CD4-positive, alpha-beta T cell treated with Interleukin-4 for 4 hours (primary cell): ENCODE results near the gene KBTBD2.
A peak's percentile ranks its signal among the peaks of the same experiment; 100 is the strongest.
"Not testable (repeated sequence)": the region's sequence is repeated elsewhere in the genome, so short reads cannot be mapped to it uniquely, and the experiment has no call there.

Experiments
- DNase-seq: peaks from one replicate; pipeline ENCODE4 v3.0.0-alpha.2; 2020

Gene KBTBD2

GRCh38 chr7:32891043-32891799, at the start of gene KBTBD2:
Gene KBTBD2, minus strand, starts transcription at chr7:32891760. Its CDS starts 12,156 bp downstream, at chr7:32879604.
- peak; percentile 48 for DNase-seq

GRCh38 chr7:32941181-32941580, 49.6 kb upstream of the KBTBD2 start:
- DNase-seq, result no peak

- DNase-seq, result no peak
These were observed 46.0 kb upstream of the KBTBD2 start for GRCh38 chr7:32937344-32938174.

GRCh38 chr7:32936689-32937088, 45.1 kb upstream of the KBTBD2 start:
- DNase-seq, result no peak

- no peak for DNase-seq
These were observed 44.0 kb upstream of the KBTBD2 start for GRCh38 chr7:32935558-32935957.

- DNase-seq, result no peak
These were observed 38.8 kb upstream of the KBTBD2 start for GRCh38 chr7:32930378-32930777.

- no peak for DNase-seq
These were observed 38.0 kb upstream of the KBTBD2 start for GRCh38 chr7:32929430-32930143.

- no peak for DNase-seq
These were observed 37.3 kb upstream of the KBTBD2 start for GRCh38 chr7:32928785-32929298.

GRCh38 chr7:32921896-32922295, 30.3 kb upstream of the KBTBD2 start:
- DNase-seq, result no peak

GRCh38 chr7:32916994-32917393, 25.4 kb upstream of the KBTBD2 start:
- not testable (repeated sequence) for DNase-seq

GRCh38 chr7:32916006-32916405, 24.4 kb upstream of the KBTBD2 start:
- no peak for DNase-seq

- DNase-seq, result no peak
These were observed 23.5 kb upstream of the KBTBD2 start for GRCh38 chr7:32915041-32915536.

- no peak for DNase-seq
These were observed 22.6 kb upstream of the KBTBD2 start for GRCh38 chr7:32914184-32914583.

GRCh38 chr7:32910195-32910594, 18.6 kb upstream of the KBTBD2 start:
- no peak for DNase-seq

- DNase-seq, result peak; percentile 97
These were observed 13.7 kb upstream of the KBTBD2 start for GRCh38 chr7:32905175-32905662.

- DNase-seq, result no peak
These were observed 10.1 kb upstream of the KBTBD2 start for GRCh38 chr7:32901629-32902028.

GRCh38 chr7:32900433-32900995, 9.0 kb upstream of the KBTBD2 start:
- no peak for DNase-seq

- not testable (repeated sequence) for DNase-seq
These were observed 5.8 kb upstream of the KBTBD2 start for GRCh38 chr7:32897376-32897775.

GRCh38 chr7:32896564-32897347, 5.2 kb upstream of the KBTBD2 start:
- DNase-seq, result no peak

GRCh38 chr7:32894171-32894570, 2.6 kb upstream of the KBTBD2 start:
- DNase-seq, result no peak

- no peak for DNase-seq
These were observed 2.2 kb upstream of the KBTBD2 start for GRCh38 chr7:32893722-32894121.

- DNase-seq, result peak; percentile 77
These were observed 1.6 kb upstream of the KBTBD2 start for GRCh38 chr7:32893207-32893524.
